LHCN-M2 (cell line): ENCODE measurements around the gene TSPAN31. TPM values are rescaled to one million over a fixed set of nuclear protein-coding genes. Genes with fewer than 3 reads are reported as not detected.

Experiments
- DNase-seq: peaks from one replicate; pipeline ENCODE4 v3.0.0-alpha.2; 2012; ENCODE audit warnings: low read depth
- total RNA-seq: library from RNA; depleted of rRNA; stranded (reverse); fragments of >200 nt; gene quantifications from 2 replicates; pipeline ENCODE4 v1.2.3, GENCODE V29; 2014

TSPAN31 gene
- total RNA-seq, 1 experiment from 2014 or later: 67.3 TPM

DNA sequence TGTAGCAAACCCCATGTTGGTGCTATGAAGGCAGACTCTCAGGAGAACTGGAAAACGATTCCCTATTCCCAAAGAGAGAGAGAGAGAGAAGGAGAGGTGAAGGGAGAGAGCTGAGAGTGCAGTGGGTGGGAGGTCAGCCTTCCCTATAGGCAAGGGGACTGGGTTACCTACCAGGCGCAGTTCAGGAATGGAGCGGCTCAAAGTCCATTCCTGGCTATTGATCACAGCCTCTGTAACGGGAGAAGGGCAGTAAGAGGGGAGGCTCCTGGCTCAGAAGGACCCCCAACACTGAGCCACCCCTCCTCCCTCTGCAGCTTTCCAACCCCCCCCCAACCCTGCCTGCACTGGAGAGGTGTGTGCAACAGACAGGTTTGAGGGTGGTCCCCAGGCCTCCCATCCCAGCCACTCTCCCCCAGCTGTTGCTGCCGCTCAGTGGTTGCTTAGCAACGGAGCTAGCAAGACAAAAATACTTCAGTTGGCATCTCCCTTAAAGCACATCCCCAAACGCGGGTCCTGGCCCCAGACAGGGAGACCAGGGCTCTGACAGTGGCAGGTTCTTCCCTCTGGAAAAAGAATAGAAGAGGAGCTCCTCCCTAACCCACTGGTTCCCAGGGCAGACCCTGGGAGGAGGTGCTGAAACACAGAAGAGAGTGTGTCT, 9.5 kb upstream of the TSPAN31 start:
- DNase-seq: peak; percentile 81

- DNase-seq: peak; percentile 54
These were observed 8.7 kb upstream of the TSPAN31 start for GRCh38 chr12:57735952-57736740.

- DNase-seq: no peak
These were observed 7.9 kb upstream of the TSPAN31 start for GRCh38 chr12:57736741-57737466.

GRCh38 chr12:57737467-57738460, 7.1 kb upstream of the TSPAN31 start:
- DNase-seq: no peak

DNA sequence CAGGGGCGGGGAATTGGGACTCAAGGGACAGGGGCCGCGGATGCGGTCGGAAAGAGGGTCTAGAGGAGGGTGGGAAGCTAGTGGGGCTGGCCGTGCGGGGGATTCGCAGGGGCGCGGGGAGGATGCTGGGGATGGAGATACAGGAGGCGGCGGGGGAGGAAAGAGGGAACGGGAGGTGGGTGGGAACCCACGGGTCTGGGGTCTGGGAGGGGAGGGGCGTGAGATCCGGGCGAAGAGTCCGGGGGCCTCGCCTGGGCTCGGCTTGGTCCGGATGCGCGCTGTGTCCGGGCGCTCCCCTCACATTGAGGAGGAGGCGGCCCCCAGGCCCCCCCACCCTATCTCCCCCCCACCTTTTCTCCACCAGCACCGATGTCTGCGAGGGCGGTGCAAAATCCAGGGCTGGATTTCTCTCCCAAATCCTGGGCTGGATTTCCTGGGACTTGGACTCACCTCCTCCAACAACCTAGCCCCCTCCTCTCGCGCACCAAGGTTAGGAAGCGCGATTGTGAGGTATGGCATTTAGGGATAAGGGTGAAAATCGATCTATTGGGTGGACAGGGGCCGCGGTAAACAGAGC, 6.1 kb upstream of the TSPAN31 start, which contains the start of gene AGAP2:
TSS of gene AGAP2 (minus strand) at position 82 of the 577 bp plus-strand sequence. CDS start 496 bp downstream, outside the sequence.
- DNase-seq: no peak

- no peak for DNase-seq
These were observed 5.5 kb upstream of the TSPAN31 start for GRCh38 chr12:57739387-57739786.

GRCh38 chr12:57739914-57740538, 4.8 kb upstream of the TSPAN31 start:
- no peak for DNase-seq

DNA sequence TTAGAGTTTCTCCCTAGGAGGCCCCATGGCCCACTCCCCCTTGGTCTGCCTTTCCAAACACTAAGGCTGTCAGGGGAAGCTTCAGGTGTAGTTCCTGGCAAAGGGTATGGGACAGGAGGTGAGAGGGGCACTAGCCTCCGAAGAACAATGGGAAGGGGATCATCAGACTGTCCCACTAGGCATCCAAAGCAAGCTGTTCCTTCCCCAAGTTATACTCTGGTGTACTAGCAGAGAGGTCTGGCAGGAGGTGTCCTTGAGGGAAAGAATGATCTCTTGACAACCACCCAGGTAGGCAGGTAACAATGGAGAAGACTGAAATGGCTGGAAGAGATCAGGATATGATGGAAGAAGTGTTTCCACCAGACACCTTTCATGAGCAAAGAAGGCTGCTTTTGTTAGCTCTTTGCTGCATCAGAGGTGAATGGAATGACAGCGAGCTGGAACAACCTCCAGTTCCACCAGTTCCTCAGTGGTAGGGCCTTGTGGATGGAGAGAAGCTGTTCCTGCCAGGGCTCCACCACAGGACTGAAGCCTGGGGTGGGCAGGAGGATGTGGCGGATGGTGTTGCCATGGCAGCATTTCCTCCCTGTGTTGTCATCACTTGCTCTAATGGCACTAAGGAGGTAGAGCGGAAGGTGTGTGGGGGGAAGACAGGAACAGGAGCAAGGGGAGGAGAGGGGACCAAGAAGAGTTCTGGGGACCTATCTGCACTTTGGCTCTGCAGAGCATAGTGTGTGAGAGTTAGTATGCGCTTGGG, 4.0 kb upstream of the TSPAN31 start:
- no peak for DNase-seq

GRCh38 chr12:57741413-57741789, 3.4 kb upstream of the TSPAN31 start:
- DNase-seq: no peak

DNA sequence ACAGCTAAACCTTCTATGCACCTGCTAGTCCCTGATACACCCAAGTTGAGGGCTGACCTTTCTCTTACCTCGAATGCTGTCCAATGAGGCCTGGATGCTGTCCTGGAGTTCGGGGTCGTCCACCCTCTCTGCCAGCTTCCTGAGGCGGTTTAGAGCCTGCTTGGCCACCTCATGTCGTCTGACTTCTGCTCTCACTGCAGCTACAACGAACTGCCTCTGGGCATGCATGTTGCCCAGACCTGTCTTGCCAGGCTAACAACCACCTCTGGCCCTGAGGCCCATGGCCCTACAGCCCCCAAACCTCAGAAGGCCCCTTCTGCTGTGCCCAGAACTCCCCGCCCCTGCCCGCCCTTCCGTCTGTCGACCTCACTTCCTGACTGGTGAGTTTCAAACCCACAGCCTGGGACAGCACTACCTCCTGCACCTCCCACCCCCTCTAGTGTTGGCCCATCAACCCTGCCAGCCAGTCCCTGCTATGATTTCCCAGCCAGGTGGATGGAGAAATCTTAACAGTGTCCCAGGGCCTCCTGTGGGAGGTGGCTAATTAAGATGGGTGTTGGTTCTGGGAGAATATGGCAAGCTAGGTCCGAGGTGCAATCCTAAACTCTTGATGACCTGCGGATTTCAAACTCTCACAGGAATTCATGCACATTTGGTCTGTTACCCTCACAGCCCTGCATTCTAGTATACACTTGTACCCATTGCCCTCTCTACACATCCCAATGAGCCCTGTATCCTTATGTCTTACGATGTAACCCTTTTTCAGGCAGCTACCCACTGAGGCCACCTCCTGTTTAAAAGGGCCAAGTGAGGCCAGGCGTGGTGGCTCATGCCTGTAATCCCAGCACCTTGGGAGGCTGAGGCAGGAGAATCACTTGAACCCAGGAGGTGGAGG, 2.7 kb upstream of the TSPAN31 start:
- no peak for DNase-seq

DNA sequence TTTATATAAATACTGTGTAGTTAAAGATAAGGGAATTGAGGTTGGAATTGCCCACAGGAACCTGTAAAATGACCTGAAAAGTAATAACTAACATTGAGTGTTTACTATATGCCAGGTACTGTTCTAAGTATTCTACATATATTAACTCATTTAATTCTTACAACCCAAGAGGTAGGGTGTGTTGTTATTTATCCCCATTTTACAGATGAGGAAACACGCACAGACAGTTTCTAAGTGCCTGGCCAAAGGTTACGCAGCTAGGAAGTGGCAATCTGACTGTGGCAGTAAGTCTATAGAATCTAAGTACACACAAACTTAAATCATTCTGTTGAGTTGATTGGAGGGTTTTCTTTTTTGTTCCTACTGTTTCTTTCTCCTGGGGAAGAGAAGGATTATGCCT, 1.1 kb upstream of the TSPAN31 start:
- DNase-seq: no peak

GRCh38 chr12:57744194-57744776, 554 bp upstream of the TSPAN31 start:
- DNase-seq: no peak

- DNase-seq: no peak
These were observed 644 bp downstream of the TSPAN31 start for GRCh38 chr12:57745485-57745881.

GRCh38 chr12:57746025-57746424, 1.2 kb downstream of the TSPAN31 start:
- DNase-seq: no peak

GRCh38 chr12:57749061-57749460, 4.2 kb downstream of the TSPAN31 start:
- no peak for DNase-seq

- DNase-seq: no peak
These were observed 6.0 kb downstream of the TSPAN31 start for GRCh38 chr12:57750561-57751431.

GRCh38 chr12:57751432-57751787, 6.6 kb downstream of the TSPAN31 start:
- peak; percentile 64 for DNase-seq
